Nephron (organoid): ENCODE measurements around the gene DNMT3A.

Source experiments
- H3K27ac Mint-ChIP-seq, 3 experiments: 2 replicates each; pipeline ENCODE4 v1.8.0; 2020; ENCODE audit warnings: mixed read lengths in 3 of 3, mild to moderate bottlenecking in 2 of 3, moderate library complexity in 1 of 3
- H3K27me3 Mint-ChIP-seq: 2 replicates; pipeline ENCODE4 v1.8.0; 2021; ENCODE audit warnings: low read depth, mild to moderate bottlenecking, moderate library complexity, mixed read lengths
- H3K36me3 Mint-ChIP-seq: 2 replicates; pipeline ENCODE4 v1.8.0; 2020; ENCODE audit warnings: low read depth, mixed read lengths
- H3K4me1 Mint-ChIP-seq: 2 replicates; pipeline ENCODE4 v1.8.0; 2020; ENCODE audit warnings: mixed read lengths
- H3K4me3 Mint-ChIP-seq, 3 experiments: 2 replicates each; pipeline ENCODE4 v1.8.0; 2020; ENCODE audit warnings: mild to moderate bottlenecking in 3 of 3, mixed read lengths in 3 of 3, moderate library complexity in 2 of 3
- H3K9me3 Mint-ChIP-seq: 2 replicates; pipeline ENCODE4 v1.8.0; 2020; ENCODE audit warnings: mixed read lengths
- TF ChIP-seq, protein P1 (sequence below), 3 experiments: fragments of 200-600 bp; sonication (generic); IDR thresholded peaks; one replicate each; pipeline ENCODE4 v1.5.0; 2021; ENCODE audit warnings: antibody characterized with exemption in 3 of 3; ENCODE audit not compliant: unreplicated experiment in 3 of 3

DNMT3A gene

DNA sequence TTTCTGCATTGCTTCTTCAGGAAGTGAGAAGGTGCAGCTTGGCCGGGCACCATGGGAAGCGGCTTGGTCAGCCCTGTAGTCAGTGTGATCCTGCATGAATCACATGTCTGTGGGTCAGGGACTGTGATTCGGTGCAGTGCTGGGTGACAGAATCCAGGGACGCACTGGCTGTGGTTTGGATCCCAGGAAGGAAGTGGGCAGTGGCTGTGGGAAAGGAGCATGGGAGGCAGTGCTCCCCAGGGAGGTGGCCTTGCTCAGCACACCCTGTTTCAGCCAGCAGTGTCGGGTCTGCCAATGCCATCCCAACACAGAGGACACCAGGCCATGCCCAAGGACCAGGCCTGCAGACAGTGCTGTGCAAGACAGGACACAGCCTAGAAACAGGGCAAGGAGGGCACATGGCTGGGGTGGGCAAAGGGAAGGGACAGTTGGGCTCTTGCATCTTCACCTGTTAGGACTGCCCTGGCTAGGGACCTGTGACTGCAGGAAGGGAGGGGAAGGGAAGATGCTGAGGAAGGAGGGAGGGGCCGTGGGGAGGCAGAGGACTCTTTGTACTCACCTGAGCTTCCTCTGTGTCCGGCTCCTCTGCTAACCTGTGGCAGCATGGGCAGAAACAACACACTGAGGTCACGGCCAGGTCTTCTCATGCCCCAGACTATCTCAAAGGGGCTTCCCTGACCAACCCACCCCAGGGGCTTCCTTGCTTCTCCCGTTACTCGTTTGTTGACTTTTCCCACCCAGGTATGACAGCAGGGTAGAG, 37.2 kb upstream of the DNMT3A start:
- peaks cover 38% of the 10 kb centered on the region for H3K4me1 Mint-ChIP-seq
- peaks cover 9% of the 10 kb centered on the region for H3K27me3 Mint-ChIP-seq
- H3K27ac Mint-ChIP-seq = peak overlapping the region in 1 of 3 experiments; percentile 31
- peaks cover 8% of the 10 kb centered on the region for H3K36me3 Mint-ChIP-seq
- H3K9me3 Mint-ChIP-seq = no peaks in the 10 kb centered on the region
- TF ChIP-seq, protein P1, sequence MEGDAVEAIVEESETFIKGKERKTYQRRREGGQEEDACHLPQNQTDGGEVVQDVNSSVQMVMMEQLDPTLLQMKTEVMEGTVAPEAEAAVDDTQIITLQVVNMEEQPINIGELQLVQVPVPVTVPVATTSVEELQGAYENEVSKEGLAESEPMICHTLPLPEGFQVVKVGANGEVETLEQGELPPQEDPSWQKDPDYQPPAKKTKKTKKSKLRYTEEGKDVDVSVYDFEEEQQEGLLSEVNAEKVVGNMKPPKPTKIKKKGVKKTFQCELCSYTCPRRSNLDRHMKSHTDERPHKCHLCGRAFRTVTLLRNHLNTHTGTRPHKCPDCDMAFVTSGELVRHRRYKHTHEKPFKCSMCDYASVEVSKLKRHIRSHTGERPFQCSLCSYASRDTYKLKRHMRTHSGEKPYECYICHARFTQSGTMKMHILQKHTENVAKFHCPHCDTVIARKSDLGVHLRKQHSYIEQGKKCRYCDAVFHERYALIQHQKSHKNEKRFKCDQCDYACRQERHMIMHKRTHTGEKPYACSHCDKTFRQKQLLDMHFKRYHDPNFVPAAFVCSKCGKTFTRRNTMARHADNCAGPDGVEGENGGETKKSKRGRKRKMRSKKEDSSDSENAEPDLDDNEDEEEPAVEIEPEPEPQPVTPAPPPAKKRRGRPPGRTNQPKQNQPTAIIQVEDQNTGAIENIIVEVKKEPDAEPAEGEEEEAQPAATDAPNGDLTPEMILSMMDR (IDR thresholded peaks at IDR 0.05; ENCODE audit: unreplicated experiment in 3 of 3) = no peak
- no peak overlapping the region for H3K4me3 Mint-ChIP-seq

DNA sequence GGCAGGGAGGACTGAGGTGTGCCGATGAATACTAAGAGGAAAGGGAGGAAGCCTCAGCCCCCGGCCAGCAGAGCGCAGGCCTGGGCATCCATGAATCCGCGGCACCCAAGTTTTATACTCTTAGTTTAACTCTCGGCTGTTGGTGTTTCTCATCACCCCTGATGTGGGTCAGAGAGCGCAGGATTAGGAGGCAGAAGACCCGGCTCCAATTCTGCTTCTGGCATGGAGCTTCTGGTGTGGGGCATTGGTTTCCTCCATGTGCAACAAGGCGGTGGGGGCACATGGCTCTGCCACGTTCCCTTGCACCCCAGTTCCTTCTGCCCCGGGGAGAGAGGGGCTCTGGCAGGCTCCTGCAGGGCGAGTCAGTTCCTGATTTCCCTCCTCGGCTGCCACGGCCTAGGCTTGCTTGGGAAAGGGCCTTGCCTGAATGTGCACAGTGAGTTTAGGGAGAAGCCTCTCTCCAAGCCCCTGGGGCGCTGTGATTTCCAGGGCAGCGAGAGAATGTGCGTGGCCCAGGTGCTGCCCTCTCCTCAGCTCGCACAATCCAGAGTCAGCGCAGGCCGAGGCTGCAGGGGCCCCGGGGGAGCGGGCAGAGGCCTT, 36.2 kb upstream of the DNMT3A start:
- no peaks in the 10 kb centered on the region for H3K9me3 Mint-ChIP-seq
- TF ChIP-seq, protein P1 (IDR thresholded peaks at IDR 0.05; ENCODE audit: unreplicated experiment in 3 of 3) = no peak
- peaks cover 9% of the 10 kb centered on the region for H3K27me3 Mint-ChIP-seq
- H3K4me3 Mint-ChIP-seq = no peak overlapping the region
- H3K36me3 Mint-ChIP-seq = peaks cover 6% of the 10 kb centered on the region
- peak overlapping the region in 2 of 3 experiments; percentile 70 to 82 for H3K27ac Mint-ChIP-seq
- peaks cover 37% of the 10 kb centered on the region for H3K4me1 Mint-ChIP-seq

DNA sequence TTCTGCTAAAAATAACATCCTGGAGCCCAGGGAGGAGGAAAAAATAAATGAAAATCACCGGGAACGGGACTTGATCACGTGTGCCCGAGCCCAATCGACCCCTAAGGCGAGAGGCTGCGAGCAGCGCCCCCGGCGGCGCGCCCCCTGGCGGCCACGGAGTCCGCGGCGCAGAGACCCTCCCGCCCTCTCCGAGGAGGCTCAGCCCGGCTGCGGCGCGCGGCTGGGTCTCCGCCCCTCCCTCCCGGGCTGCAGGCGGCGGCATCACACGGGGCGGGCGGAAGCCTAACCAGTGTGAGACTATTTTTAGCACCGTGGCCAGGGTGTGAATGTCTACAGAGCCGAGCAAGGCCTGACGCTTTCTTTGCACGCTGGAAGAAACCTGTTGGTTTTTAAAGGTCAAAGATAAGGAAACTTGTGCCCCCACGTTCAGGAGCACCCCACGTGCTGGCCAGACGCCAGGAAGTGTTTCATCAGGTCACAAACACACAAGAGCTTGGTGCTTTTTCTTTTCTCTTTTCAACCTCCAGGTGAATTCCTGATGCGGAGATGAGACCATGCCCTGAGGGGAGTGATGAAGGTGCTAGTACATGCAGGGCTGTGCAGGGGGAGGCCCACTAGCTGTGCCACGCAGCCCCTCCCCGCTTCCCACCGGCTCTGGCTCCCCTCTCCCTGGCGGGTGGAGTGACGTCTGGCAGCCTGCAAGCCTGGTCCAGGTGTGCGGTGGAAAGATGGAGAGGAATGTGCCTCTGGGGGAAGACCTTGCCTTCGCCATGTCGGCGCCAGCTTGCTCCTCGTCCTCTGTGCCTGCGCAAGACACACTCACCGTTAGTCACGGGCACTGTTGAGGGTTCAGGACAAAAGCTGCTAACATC, 35.3 kb upstream of the DNMT3A start:
- peak overlapping the region; percentile 67 to 75 (median 74) for H3K4me3 Mint-ChIP-seq
- H3K4me1 Mint-ChIP-seq = peaks cover 31% of the 10 kb centered on the region
- peak overlapping the region; percentile 70 to 85 (median 82) for H3K27ac Mint-ChIP-seq
- TF ChIP-seq, protein P1 (IDR thresholded peaks at IDR 0.05; ENCODE audit: unreplicated experiment in 3 of 3) = peak; percentile 98 to 99 (median 99)
- H3K36me3 Mint-ChIP-seq = peaks cover 3% of the 10 kb centered on the region
- H3K27me3 Mint-ChIP-seq = peaks cover 9% of the 10 kb centered on the region
- no peaks in the 10 kb centered on the region for H3K9me3 Mint-ChIP-seq

DNA sequence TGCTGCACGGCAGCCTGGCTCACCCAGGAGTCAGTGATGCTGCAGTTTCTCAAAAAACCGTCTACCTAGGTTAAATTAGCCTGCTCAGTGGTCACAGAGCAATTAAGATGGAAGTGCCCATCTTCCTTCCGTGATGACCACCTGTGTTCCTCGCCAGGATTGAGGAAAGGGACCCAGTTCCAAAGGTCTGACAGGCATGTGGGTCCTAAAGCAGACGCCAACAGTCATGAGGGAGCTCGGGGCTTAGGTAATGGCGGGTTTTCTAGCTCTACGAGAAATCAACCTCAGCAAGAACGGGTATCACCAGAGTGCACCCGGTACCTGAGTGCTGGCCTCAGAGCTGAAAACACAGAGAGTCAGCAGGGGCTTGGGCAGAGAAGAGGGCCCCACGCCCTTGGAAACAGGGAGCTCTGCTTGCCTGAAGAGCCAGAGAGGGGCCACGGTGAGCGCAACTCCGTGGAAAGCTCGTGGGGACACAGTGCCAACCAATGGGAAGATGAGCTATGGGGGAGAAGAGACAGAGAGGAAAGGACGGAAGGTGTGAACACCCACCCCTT, 34.3 kb upstream of the DNMT3A start:
- H3K27me3 Mint-ChIP-seq = peaks cover 9% of the 10 kb centered on the region
- H3K4me1 Mint-ChIP-seq = peaks cover 22% of the 10 kb centered on the region
- H3K27ac Mint-ChIP-seq = peak overlapping the region in 1 of 3 experiments; percentile 15
- no peaks in the 10 kb centered on the region for H3K36me3 Mint-ChIP-seq
- H3K9me3 Mint-ChIP-seq = no peaks in the 10 kb centered on the region
- peak overlapping the region; percentile 58 to 79 (median 74) for H3K4me3 Mint-ChIP-seq
- TF ChIP-seq, protein P1 (IDR thresholded peaks at IDR 0.05; ENCODE audit: unreplicated experiment in 3 of 3) = no peak

DNA sequence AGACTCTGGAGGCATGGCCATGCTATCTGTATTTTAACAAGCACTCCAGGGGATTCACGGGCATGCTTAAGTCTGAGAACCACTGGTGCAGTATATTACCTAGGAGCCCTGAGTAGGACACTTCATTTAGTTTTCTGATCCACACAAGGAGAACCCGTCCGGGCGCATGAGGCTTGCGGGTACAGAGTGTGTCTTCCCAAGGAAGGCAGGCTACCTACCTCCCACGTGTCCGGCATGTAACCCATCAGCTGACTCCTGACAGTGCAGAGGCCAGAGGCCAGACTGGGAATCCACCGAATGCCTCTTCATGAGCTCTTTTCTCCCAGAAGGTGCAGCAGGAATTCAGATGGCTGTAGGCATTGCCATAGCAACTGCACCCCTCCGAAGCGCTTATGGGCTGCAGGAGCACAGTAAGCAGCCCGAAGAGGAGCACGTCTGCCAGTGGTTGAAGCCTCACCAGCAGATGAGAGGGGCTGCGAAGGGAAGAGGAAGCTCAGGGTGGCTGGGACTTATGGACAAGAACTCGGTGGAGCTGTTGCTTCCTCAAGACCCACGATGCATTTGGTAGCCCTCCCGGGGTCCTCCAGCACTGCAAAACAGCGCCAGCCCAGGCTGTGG, 33.8 kb upstream of the DNMT3A start:
- Mint-ChIP-seq H3K4me3 (no peak overlapping the region), H3K9me3 (no peaks in the 10 kb centered on the region), H3K27ac (no peak overlapping the region), H3K27me3 (peaks cover 9% of the 10 kb centered on the region), H3K36me3 (no peaks in the 10 kb centered on the region), H3K4me1 (peaks cover 24% of the 10 kb centered on the region)
- TF ChIP-seq, protein P1 (IDR thresholded peaks at IDR 0.05; ENCODE audit: unreplicated experiment in 3 of 3) = no peak
